HG03439 (cell line): ENCODE measurements around the gene ZNF319.

ENCODE experiments used
- ATAC-seq: cut with Tn5 transposase; IDR thresholded peaks from one replicate; pipeline ENCODE4 v1.9.1; 2021; ENCODE audit warnings: mild to moderate bottlenecking, moderate library complexity; ENCODE audit not compliant: unreplicated experiment

Gene ZNF319

GRCh38 chr16:57999971-58000705 is at the start of gene ZNF319:
TSS of gene ZNF319 (minus strand) at chr16:58000672. CDS start at chr16:57998265, 2,407 bp downstream.
- ATAC-seq, result peak; percentile 22

GRCh38 chr16:58049232-58050185 is 49.0 kb upstream of the ZNF319 start:
- no peak for ATAC-seq

- no peak for ATAC-seq
Observed at GRCh38 chr16:58048494-58049231, 48.2 kb upstream of the ZNF319 start.

GRCh38 chr16:58047557-58048348 is 47.3 kb upstream of the ZNF319 start:
- ATAC-seq, result no peak

DNA sequence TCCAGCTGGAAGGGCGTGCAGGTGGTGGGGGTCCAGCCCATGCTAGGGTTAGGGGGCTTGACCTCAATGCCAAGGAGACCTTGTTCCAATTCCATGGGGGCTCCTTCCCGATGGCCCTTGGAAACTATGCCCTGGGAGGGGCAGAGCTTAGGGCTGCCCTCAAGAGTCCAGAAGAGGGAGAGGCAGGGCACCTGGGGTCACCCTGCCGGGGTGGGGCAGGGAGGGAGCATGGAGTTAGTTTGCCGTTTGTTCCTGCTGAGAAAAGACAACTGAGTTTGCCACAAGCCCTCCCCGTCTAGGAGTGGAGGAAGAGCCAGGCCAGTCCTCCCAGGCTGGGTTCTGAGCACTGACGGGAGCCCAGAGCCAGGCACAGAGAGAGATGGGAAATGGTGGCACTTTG is 46.5 kb upstream of the ZNF319 start:
- ATAC-seq, result no peak

- no peak for ATAC-seq
Observed at GRCh38 chr16:58046054-58046881, 45.8 kb upstream of the ZNF319 start.

- ATAC-seq, result no peak
Observed at GRCh38 chr16:58045096-58045495, 44.6 kb upstream of the ZNF319 start.

GRCh38 chr16:58044266-58045019 is 44.0 kb upstream of the ZNF319 start:
- ATAC-seq, result no peak

GRCh38 chr16:58043571-58044155 is 43.2 kb upstream of the ZNF319 start:
- no peak for ATAC-seq

DNA sequence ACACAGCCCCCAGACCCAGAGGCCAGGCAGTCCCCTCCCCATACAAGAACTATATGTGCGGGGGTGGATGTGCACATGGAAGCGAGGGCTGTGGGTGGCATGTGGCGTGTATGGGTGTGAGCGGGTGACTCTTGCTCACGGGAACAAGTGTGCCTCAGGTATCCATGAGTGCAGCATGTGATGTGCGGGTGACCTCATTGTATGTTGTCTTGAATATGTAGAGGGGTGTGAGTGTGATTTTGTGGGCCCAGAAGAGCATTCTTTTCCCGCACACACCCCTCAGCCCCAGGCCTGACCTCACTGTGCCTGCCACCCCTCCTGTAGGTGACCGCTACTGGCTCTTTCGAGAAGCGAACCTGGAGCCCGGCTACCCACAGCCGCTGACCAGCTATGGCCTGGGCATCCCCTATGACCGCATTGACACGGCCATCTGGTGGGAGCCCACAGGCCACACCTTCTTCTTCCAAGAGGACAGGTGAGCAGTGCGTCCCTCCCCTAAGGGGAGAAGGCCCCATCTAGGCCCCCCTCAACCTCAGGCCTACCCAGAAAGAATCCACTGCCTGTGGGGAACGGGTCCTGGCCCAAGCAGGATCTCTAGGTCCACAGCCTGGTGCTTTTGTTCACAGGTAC is 42.5 kb upstream of the ZNF319 start:
- no peak for ATAC-seq

- no peak for ATAC-seq
Observed at GRCh38 chr16:58042001-58042885, 41.8 kb upstream of the ZNF319 start.

GRCh38 chr16:58041628-58041955 is 41.1 kb upstream of the ZNF319 start:
- ATAC-seq, result no peak

DNA sequence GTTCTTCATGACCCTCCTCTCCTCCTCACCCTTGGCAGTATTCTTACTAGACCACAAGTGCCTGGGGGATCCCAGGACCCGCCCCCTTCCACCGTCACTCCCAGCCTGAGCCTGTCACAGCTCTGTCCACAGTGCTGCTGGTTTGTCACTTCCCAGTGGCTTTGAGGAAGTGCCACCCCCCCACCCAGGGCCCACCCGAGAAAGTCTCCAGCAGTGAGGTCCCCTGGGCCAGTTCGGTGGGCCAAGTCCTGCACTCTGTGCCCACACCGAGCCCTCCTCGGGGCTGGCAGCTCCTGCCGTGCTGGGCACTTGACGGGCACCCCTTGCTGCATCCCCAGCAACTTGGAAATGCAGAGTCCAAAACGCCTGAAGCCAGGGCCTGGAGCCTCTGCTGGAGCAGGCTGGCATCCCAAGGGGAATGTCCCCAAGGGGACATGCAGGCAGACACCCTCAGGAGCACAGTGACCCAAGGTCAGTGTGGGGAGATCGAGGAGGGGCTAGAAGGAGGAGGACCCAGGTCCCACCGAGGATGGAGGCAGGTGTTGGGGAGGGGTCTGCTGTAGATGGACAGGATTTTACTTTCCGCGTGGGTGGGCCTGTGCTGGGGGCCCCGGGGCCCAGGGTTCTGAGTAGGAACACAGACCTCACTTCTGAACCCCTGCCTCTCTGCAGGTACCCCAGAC is 40.6 kb upstream of the ZNF319 start:
- no peak for ATAC-seq

DNA sequence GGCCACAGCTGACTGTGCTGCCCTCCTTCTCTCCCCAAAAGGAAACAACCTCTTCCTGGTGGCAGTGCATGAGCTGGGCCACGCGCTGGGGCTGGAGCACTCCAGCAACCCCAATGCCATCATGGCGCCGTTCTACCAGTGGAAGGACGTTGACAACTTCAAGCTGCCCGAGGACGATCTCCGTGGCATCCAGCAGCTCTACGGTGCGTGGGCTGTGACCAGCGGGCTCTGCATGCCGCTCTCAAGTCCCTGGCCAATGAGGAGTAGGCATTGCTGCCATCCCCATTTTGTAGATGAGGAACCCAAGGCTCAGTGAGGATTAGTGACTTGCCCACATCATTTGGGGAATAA is 40.0 kb upstream of the ZNF319 start:
- ATAC-seq, result no peak

DNA sequence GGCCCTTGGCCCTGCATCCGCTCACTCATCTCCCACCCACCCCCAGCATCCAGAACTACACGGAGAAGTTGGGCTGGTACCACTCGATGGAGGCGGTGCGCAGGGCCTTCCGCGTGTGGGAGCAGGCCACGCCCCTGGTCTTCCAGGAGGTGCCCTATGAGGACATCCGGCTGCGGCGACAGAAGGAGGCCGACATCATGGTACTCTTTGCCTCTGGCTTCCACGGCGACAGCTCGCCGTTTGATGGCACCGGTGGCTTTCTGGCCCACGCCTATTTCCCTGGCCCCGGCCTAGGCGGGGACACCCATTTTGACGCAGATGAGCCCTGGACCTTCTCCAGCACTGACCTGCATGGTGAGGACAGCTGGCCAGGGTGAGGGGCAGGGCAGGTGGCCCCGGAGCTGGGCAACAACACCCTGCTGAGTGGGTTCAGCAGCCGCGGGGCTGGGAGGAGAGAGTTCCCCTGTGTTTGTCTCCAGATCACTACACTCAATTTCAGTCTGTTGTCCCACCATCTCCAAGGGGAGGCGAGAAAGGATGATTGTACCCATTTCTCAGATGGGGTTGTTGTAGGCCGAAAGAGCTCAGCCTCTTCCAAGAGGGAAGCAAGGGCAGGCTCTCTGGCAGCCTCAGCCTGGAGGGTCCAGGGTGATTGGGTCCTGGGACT is 39.5 kb upstream of the ZNF319 start:
- ATAC-seq, result no peak

DNA sequence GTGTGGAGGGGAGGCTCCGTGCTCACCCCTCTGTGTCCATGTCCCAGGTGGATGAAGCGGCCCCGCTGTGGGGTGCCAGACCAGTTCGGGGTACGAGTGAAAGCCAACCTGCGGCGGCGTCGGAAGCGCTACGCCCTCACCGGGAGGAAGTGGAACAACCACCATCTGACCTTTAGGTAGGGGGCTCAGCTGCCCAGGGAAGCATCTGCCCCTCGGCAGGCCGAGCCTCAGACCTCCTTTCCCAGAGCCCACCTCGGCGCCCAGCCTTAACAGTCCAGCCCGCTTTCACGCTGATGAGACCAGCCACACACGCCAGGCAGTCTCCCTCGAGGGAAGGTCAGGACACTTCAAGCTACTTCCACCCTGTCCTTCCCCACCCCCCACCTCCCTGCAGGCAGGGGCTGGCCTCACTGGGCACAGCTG is 37.8 kb upstream of the ZNF319 start:
- ATAC-seq, result no peak
